Cardiac septum (tissue), 1 donor: ENCODE measurements around the gene BRSK2. TPM values are rescaled to one million over a fixed set of nuclear protein-coding genes. Genes with fewer than 3 reads are reported as not detected.

Experiments used
- DNase-seq: peaks from one replicate; pipeline ENCODE4 v3.0.0-alpha.2; 2020; ENCODE audit warnings: low spot score
- intact Hi-C: fragments of 100-400 bp; cut with DNase I; formaldehyde crosslinking; loops from one replicate; pipeline ENCODE4 v1.14.0; 2022
- total RNA-seq: library from RNA; stranded (reverse); fragmentation: NEBNext Ultra II Directional; extraction: Animal tissue kit (Norgen Biotek cat#: 25700); gene quantifications from one replicate; pipeline ENCODE4 v1.2.1, GENCODE V29; 2021
- donor health status: DM: no; HTN: no; CAD: no.

BRSK2 gene
- total RNA-seq, 1 donor from 2014 or later: 0.16 TPM

DNA sequence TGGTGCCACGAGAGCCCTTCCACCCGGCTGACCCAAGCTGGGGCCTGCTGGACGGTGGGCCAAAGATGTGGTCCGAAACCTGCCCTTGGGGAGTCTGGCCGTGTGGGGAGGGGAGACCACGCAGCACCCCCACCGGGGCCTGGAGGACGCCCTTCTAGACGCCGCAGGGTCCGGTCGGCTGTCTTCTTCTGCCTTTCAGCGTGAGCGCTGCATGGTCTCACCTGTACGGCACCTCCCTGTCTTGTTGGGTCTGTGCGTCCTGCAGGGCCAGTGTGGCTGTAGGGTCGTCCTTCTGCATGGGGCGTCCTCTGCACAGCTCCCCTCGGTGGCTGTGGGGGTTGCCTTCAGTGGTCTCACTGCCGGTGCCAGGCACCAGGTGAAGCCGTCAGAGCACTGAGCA is 2.8 kb downstream of the BRSK2 start:
- intact Hi-C loops: no loop called here
- no peak for DNase-seq

- DNase-seq: no peak
- intact Hi-C loops: no loop called here
Measured at GRCh38 chr11:1393038-1393710, 3.4 kb downstream of the BRSK2 start.

DNA sequence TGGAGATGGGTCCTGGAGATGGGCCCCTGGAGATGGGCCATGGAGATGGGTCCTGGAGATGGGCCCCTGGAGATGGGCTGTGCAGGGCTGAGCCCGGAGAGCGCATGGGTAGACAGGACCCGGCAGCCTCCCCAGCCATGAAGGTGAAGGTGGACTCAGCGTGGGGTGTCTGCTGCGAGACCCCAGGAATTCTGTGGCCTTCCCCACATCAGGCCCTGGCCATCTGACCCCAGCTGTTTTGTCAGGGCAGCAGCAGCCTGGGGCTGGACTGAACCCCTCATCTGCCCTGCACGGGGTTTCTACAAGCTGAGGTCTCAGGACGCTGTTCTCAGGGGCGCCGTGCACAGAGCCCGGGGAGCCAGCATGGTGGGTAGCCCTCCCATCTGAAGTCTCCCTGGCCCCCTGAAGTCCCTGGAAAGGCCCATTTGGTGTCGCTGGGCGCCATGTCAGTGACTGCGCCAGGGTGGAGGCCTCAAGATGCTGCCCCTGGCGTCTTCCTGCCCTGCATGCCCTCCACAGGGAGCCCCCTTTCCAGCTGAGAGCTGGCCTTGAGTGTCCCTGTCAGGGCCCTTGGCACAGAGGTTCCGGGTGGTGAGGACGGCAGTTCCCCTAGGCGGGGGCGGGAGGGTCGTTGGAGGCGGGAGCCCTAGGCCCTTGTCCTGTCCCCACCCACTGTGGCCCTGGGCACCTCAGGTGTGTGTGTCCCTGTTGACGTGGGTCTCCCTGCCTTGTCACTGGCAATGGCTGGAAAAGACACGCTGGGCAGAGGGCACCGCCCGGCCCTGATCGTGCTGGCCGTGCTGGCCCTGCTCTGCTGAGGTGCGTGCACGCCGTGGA is 5.4 kb downstream of the BRSK2 start:
- intact Hi-C loops: no loop called here
- no peak for DNase-seq

DNA sequence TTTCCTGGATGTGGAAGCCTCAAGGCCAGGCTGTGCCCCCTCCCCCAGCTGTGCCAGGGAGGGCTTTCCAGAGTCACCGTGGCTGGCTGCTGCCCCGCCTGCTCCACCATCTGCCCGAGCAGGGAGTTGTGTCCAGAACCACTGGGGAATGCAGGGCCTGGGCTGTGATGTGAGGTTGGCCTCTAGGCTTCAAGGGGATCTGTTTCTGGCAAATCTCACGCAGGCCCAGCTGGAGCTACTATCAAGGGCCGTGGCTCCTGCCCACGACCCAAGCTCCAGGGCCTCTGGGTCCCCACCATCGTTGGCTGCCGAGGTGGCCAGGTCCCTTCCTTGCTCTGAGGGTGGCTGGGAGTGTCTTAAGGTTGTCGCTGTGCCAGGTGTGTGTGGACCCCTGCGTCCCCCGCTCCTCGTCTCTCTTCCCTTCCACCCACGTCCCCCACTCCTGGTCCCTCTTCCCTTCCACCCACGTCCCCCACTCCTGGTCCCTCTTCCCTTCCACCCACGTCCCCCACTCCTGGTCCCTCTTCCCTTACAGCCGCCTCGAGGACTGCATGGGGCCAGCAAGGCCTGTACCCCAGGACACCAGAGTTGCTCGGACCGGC is 6.1 kb downstream of the BRSK2 start:
- DNase-seq: no peak
- intact Hi-C loops: no loop called here

- no peak for DNase-seq
- intact Hi-C loops: no loop called here
Measured at GRCh38 chr11:1396375-1396841, 6.7 kb downstream of the BRSK2 start.

DNA sequence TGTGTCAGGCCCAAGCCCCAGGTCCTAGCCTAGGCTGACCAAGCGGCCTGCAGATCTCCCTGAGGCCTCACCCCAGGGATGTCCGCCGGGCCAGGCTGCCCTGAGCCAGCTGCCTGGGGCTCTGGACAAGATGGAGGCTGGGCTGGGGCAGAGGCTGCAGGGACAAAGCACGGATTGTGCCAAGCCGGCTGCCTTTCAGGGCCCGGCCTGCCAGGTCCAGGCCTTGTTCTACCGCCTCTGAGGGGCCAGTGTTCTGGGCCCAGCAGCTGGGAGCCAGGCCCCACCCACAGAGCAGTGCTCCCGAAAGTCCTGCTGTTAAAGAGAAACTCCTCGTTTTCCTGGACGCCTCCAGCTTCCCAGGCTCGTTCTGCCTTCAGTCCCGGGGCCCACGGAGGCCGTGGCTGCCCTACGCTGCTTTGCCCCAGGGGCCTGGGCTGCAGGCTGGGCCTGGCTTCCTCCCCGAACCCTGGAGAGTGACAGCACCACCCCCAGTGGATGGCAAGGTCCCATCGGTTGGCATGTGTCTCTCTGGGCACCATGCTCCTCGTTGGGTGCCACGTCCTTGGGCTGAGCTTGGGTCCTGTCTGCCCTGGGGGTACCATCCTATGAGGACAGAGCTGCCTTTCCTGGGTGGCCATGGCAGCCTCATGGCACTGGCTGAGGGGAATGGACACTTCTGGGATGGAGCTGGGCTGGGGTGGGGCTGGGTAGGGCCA is 7.6 kb downstream of the BRSK2 start:
- DNase-seq: no peak
- intact Hi-C loops: no loop called here

DNA sequence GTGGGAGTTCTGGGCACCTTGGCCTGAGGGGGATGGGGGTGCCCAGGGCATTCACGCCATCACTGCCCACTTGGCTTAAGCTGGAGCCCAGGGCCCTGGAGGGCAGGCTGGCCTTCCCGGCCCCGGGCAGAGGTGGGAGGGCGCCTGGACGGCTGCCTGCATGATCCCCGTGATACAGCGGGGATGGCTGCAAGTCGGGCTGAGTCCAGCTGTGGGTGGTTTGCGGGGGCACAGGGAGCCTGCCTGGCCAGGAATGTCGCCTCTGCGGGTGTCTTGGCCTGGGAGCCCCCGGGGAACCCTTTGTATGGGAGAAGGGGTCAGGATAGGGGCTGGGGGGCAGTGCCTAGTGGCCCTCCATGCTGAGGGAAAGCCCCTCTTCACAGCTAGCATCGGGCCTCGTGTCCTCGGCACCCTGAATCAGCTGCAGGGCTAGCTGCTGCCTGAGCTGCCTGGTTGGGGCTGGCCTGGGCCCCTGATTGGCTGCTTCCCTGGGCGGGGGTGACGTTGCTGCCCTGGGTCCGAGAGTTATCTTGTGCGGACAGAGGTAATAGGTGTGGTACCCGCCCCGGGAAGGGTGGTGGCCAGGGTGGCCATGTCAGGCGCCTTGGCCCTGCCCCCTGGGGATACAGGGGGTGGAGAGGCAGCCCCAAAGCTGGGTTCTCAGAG is 8.3 kb downstream of the BRSK2 start:
- intact Hi-C loops: no loop called here
- DNase-seq: no peak

DNA sequence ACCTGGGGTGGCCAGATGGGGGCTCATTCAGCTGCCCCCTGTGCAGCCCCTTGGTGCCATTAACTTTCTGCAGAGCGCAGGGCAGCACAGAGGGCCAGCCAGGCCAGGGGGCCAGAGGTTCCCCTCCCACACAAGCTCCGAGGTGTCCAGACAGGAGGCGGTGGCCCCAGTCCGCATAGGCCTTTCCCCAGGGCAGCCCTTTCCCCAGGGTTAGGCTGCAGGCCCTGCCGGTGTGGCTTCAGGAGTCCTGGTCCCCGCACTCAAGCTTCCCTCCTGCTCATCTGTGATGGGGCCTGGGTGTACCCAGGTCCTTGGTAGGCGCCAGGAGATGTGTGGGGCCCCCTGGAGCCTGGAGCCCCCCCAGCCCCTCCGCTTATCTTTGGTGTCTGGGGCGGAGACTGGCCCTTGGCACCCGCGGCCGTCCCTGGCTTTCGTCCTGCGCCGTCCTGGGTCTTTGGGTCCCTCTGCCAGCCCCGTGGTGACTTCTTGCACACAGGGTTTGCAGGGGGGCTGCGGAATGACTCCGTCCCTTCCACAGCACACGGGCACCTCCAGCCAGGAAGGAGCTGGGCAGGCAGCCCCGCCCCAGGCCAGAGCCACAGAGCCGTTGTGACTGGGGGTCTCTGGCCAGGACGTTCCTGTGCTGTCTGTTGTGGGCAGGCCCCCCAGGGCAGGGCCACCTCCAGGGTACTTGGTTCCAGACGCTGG is 8.9 kb downstream of the BRSK2 start:
- DNase-seq: no peak
- intact Hi-C loops: no loop called here

GRCh38 chr11:1399386-1400316 is 9.9 kb downstream of the BRSK2 start:
- intact Hi-C loops: no loop called here
- no peak for DNase-seq

DNA sequence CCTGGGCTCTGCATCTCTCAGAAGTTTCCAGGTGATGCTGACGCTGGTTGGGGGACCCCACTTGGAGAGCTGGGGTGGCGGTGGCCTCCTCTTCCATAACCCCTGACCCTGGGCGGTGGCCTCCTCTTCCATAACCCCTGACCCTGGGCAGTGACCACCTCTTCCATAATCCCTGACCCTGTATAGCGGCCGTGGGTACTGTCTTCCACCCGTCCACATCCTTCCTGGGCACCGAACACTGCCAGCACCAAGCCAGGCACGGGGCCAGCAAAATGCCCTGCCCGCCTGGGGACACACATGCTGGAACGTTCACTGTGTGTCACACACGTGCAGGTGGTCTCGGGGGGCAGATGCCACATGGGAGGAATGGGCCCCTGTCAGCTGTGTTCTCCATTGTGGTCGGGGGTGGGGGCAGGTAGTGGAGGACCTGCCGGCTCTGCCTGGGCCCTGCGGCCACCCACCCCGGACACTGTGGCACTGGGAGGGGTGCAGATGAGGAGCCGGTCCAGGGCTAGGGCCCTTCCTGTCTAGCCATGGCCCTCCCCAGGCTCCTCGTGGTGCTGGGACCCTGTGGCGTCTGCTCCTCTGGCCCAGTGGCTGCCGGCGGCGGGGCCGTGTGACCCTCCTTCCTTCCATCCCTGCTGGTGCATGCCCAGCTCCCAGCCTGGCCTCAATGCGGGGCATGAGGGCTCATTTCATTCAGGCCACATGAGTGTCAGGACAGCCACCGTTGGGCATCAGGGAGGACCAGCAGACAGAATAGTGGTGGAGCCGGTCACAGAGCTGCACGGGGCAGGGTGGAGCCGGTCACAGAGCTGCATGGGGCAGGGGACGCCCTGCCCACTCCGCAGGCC is 10.8 kb downstream of the BRSK2 start:
- intact Hi-C loops: no loop called here
- no peak for DNase-seq

GRCh38 chr11:1401171-1401445 is 11.4 kb downstream of the BRSK2 start:
- no peak for DNase-seq
- intact Hi-C loops: no loop called here

GRCh38 chr11:1401656-1402221 is 12.0 kb downstream of the BRSK2 start:
- no peak for DNase-seq
- intact Hi-C loops: no loop called here

- intact Hi-C loops: no loop called here
- DNase-seq: no peak
Measured at GRCh38 chr11:1402355-1403077, 12.8 kb downstream of the BRSK2 start.

DNA sequence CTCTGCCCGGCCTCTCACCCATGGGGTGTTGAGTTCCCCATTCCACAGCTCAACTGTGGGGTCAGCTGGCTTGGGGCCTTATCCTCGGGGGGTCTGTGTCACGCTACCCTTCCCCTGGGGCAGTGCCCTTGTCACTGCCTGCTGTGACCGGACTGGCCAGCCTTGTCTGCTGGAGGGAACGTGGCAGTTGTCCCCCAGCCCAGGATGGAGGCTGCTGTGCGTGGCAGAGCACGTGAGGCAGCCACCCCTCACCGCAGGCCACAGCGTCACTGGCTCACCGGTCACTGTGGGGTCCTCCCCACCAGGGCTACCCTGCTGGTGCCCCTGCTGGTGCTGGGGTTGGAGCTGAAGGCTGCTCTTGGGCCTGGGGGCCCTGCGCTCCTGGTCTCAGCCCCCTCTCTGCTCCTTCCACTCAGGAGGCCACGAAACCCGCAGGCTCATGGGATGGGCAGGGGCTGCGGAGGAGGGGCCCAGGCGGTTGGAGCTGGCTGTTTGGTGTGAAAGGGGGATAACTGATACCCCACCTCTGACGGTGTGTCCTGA is 13.4 kb downstream of the BRSK2 start:
- no peak for DNase-seq
- intact Hi-C loops: no loop called here

- DNase-seq: no peak
- intact Hi-C loops: no loop called here
Measured at GRCh38 chr11:1403721-1404460, 14.2 kb downstream of the BRSK2 start.
